Neural cell (in vitro differentiated cells): Measurements from ENCODE around the gene RHOBTB3. TPM values are rescaled to one million over a fixed set of nuclear protein-coding genes. Genes with fewer than 3 reads are reported as not detected.

ENCODE experiments used
- H2AFZ ChIP-seq: fragments of 200-600, 300-800 bp; sonication (generic), shearing (Covaris generic); 2 replicates; pipeline ENCODE4 v1.6.0; 2014; ENCODE audit warnings: low read depth, mild to moderate bottlenecking, antibody characterized with exemption, low read length, moderate library complexity
- H3F3A ChIP-seq: fragments of 200-600 bp; shearing (Covaris generic); 2 replicates; pipeline ENCODE4 v1.6.1; 2016; ENCODE audit warnings: mild to moderate bottlenecking, moderate library complexity, mixed read lengths, antibody characterized with exemption, low read length; ENCODE audit not compliant: insufficient read depth, poor library complexity, severe bottlenecking
- H3K27ac ChIP-seq: fragments of 200-600, 300-800 bp; sonication (generic), shearing (Covaris generic); 2 replicates; pipeline ENCODE4 v1.5.1; 2014; ENCODE audit warnings: mild to moderate bottlenecking, low read length, moderate library complexity
- H3K27me3 ChIP-seq: fragments of 300-800, 200-600 bp; sonication (generic), shearing (Covaris generic); 2 replicates; pipeline ENCODE4 v1.6.0; 2014; ENCODE audit warnings: mild to moderate bottlenecking, low read depth, low read length, moderate library complexity; ENCODE audit not compliant: insufficient read depth
- H3K36me3 ChIP-seq: fragments of 300-800, 200-600 bp; sonication (generic), shearing (Covaris generic); 2 replicates; pipeline ENCODE4 v1.5.1; 2014; ENCODE audit warnings: mild to moderate bottlenecking, antibody characterized with exemption, low read length, moderate library complexity; ENCODE audit not compliant: insufficient read depth
- H3K4me2 ChIP-seq: fragments of 300-800, 200-600 bp; sonication (generic), shearing (Covaris generic); 2 replicates; pipeline ENCODE4 v1.6.0; 2014; ENCODE audit warnings: mild to moderate bottlenecking, low read length
- H3K4me3 ChIP-seq: fragments of 300-800, 200-600 bp; sonication (generic), shearing (Covaris generic); 2 replicates; pipeline ENCODE4 v1.5.1; 2014; ENCODE audit warnings: mild to moderate bottlenecking, low read length, moderate library complexity
- H3K79me2 ChIP-seq: fragments of 200-600 bp; shearing (Covaris generic); replicated peaks from 2 replicates; pipeline ENCODE4 v1.6.0; 2014; ENCODE audit warnings: mild to moderate bottlenecking, low read length, moderate library complexity; ENCODE audit not compliant: insufficient read depth
- H3K9ac ChIP-seq: fragments of 300-800, 200-600 bp; sonication (generic), shearing (Covaris generic); 2 replicates; pipeline ENCODE4 v1.6.1; 2016; ENCODE audit warnings: mild to moderate bottlenecking, low read length, mixed read lengths
- H3K9me2 ChIP-seq: fragments of 200-600 bp; shearing (Covaris generic); 2 replicates; pipeline ENCODE4 v1.6.1; 2016; ENCODE audit warnings: mild to moderate bottlenecking, low read length, mixed read lengths; ENCODE audit not compliant: insufficient read depth
- H3K9me3 ChIP-seq: fragments of 200-600, 300-800 bp; sonication (generic), shearing (Covaris generic); 2 replicates; pipeline ENCODE4 v1.6.1; 2016; ENCODE audit warnings: mild to moderate bottlenecking, mixed run types, low read length, moderate library complexity, mixed read lengths
- H4K20me1 ChIP-seq: fragments of 200-600 bp; shearing (Covaris generic); 2 replicates; pipeline ENCODE4 v1.6.1; 2016; ENCODE audit warnings: mild to moderate bottlenecking, mixed run types; ENCODE audit not compliant: insufficient read depth
- EP300 ChIP-seq: fragments of 450-650 bp; conservative IDR thresholded peaks from 2 replicates; pipeline ENCODE4 v1.6.1; 2014; ENCODE audit warnings: antibody characterized with exemption, mild to moderate bottlenecking, moderate library complexity; ENCODE audit not compliant: poor library complexity, severe bottlenecking
- EZH2 ChIP-seq: fragments of 200-600, 300-800 bp; shearing (Covaris generic), sonication (generic); IDR thresholded peaks from 2 replicates; pipeline ENCODE4 v1.6.1; 2014; ENCODE audit warnings: antibody characterized with exemption, low read length, borderline replicate concordance, mild to moderate bottlenecking; ENCODE audit not compliant: insufficient read depth, poor library complexity, severe bottlenecking
- MXI1 ChIP-seq: fragments of 450-650 bp; conservative IDR thresholded peaks from 2 replicates; pipeline ENCODE4 v1.6.1; 2014; ENCODE audit warnings: antibody characterized with exemption, mild to moderate bottlenecking; ENCODE audit not compliant: poor library complexity, severe bottlenecking
- POLR2AphosphoS5 ChIP-seq: IDR thresholded peaks from 2 replicates; pipeline ENCODE4 v1.6.1; 2012
- RAD21 ChIP-seq: fragments of 450-650 bp; conservative IDR thresholded peaks from 2 replicates; pipeline ENCODE4 v1.6.1; 2014; ENCODE audit warnings: antibody characterized with exemption, mild to moderate bottlenecking, moderate library complexity
- REST ChIP-seq: IDR thresholded peaks from 2 replicates; pipeline ENCODE4 v1.6.1; 2012; ENCODE audit warnings: borderline replicate concordance
- SMC3 ChIP-seq: fragments of 450-650 bp; conservative IDR thresholded peaks from 2 replicates; pipeline ENCODE4 v1.6.1; 2014; ENCODE audit warnings: antibody characterized with exemption, mild to moderate bottlenecking, moderate library complexity; ENCODE audit not compliant: poor library complexity
- TAF1 ChIP-seq: IDR thresholded peaks from 2 replicates; pipeline ENCODE4 v1.6.1; 2012; ENCODE audit warnings: low read depth
- polyA plus RNA-seq: library from polyadenylated mRNA; depleted of rRNA; stranded (reverse); fragments of >200 nt; gene quantifications from 2 replicates; pipeline ENCODE4 v1.2.3, GENCODE V29; 2014
- TF ChIP-seq, protein P1 (sequence below): fragments of 450-650 bp; IDR thresholded peaks from 2 replicates; pipeline ENCODE4 v1.5.1; 2014; ENCODE audit warnings: antibody characterized with exemption, mild to moderate bottlenecking, moderate library complexity; ENCODE audit not compliant: poor library complexity, severe bottlenecking

Gene RHOBTB3
- polyA plus RNA-seq, 1 donor from 2014 or later = 99.4 TPM

DNA sequence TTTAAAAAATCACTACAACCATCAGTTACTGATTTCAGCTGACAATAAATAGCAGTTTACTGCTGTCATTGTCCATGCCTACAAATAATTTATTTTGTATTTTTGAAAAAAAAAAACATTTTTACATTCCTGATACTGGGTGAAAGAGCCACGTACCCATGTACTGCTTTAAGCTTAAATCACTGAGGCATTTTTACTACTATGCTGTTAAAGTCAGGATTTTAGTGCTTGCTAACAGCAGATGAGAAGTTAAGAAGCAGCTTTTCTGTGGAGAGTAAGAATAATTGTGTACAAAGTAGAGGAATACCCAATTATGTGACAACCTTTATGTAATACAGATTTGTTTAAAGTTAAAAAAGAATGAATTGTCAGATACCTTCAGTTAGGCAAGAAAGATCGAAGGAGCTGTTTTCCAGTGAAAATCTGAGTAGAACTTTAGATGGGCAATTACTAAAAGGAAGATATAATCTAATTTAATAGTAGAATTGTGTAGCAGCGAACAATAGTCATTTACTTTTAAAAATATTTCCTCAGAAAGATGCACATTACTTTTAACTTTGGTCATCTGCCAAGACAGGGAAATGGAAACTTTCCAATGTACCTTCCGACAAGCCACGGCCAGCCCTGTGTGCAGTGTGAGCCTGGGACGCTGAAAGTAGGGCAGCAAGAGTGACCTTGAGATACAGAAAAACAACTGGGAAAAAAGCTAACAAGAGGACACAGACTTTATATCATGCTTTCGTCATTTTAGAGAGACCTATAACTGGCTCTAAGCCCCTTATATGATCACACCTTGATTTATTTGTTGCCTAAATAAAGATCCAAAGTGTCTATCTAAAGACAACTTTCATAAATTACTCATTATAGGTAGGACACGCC lies 39.9 kb downstream of the RHOBTB3 start:
- no peaks in the 10 kb centered on the region for H3K79me2 ChIP-seq
- H2AFZ ChIP-seq = no peak overlapping the region
- no peaks in the 10 kb centered on the region for H3F3A ChIP-seq
- no peak overlapping the region for H3K27ac ChIP-seq
- TF ChIP-seq EZH2 (no peak), EP300 (no peak), SMC3 (no peak), TAF1 (no peak), MXI1 (no peak), REST (no peak), RAD21 (no peak), POLR2AphosphoS5 (no peak)
- TF ChIP-seq, protein P1, sequence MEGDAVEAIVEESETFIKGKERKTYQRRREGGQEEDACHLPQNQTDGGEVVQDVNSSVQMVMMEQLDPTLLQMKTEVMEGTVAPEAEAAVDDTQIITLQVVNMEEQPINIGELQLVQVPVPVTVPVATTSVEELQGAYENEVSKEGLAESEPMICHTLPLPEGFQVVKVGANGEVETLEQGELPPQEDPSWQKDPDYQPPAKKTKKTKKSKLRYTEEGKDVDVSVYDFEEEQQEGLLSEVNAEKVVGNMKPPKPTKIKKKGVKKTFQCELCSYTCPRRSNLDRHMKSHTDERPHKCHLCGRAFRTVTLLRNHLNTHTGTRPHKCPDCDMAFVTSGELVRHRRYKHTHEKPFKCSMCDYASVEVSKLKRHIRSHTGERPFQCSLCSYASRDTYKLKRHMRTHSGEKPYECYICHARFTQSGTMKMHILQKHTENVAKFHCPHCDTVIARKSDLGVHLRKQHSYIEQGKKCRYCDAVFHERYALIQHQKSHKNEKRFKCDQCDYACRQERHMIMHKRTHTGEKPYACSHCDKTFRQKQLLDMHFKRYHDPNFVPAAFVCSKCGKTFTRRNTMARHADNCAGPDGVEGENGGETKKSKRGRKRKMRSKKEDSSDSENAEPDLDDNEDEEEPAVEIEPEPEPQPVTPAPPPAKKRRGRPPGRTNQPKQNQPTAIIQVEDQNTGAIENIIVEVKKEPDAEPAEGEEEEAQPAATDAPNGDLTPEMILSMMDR = no peak
- no peaks in the 10 kb centered on the region for H3K9me2 ChIP-seq
- H3K4me3 ChIP-seq = no peak overlapping the region
- H3K9ac ChIP-seq = no peak overlapping the region
- H3K4me2 ChIP-seq = no peak overlapping the region
- no peaks in the 10 kb centered on the region for H3K9me3 ChIP-seq
- H3K27me3 ChIP-seq = no peaks in the 10 kb centered on the region
- no peaks in the 10 kb centered on the region for H4K20me1 ChIP-seq
- peaks cover 12% of the 10 kb centered on the region for H3K36me3 ChIP-seq

DNA sequence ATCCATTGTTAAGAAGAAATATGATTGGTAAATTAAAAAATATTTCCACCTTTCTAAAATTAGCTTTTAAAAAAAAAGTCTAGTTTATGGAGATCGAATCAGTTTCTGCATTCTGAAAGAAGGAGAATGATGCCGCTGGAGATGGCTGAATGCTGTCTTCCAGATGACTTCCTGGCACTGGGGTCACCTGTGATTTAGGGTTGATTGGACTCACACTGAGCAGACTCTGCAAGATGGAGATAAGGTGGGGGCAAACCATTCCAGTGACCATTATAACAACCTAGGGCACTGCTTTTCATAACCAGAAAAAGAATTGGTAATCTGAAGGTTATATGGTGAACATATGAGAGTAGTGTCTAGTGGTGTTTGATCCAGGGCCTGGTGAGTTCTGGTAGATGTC lies 40.8 kb downstream of the RHOBTB3 start:
- Histone ChIP-seq H3K27me3 (no peaks in the 10 kb centered on the region), H2AFZ (no peak overlapping the region), H3K27ac (no peak overlapping the region), H3K36me3 (peaks cover 12% of the 10 kb centered on the region), H3K9me3 (no peaks in the 10 kb centered on the region), H3K4me2 (no peak overlapping the region), H3F3A (no peaks in the 10 kb centered on the region), H4K20me1 (no peaks in the 10 kb centered on the region), H3K4me3 (no peak overlapping the region), H3K9ac (no peak overlapping the region), H3K79me2 (no peaks in the 10 kb centered on the region), H3K9me2 (no peaks in the 10 kb centered on the region)
- TF ChIP-seq EZH2 (no peak), MXI1 (no peak), SMC3 (no peak), REST (no peak), TAF1 (no peak), EP300 (no peak), RAD21 (no peak), POLR2AphosphoS5 (no peak)
- TF ChIP-seq, protein P1 = no peak
